Measurements from ENCODE around the gene MYO1D.
"Not testable (repeated sequence)": the region's sequence is repeated elsewhere in the genome, so short reads cannot be mapped to it uniquely, and the experiment has no call there.

The MYO1D gene

GRCh38 chr17:32563583-32563982 is 313.3 kb downstream of the MYO1D start:
- DNase-seq: no peak

- no peak for DNase-seq
Observed at GRCh38 chr17:32558997-32559650, 317.8 kb downstream of the MYO1D start.

GRCh38 chr17:32558326-32558955 is 318.5 kb downstream of the MYO1D start:
- DNase-seq: no peak

GRCh38 chr17:32555611-32556310 is 321.2 kb downstream of the MYO1D start:
- DNase-seq: no peak

- no peak for DNase-seq
Observed at GRCh38 chr17:32553168-32553567, 323.8 kb downstream of the MYO1D start.

GRCh38 chr17:32552280-32552679 is 324.6 kb downstream of the MYO1D start:
- DNase-seq: no peak

GRCh38 chr17:32551186-32551955 is 325.6 kb downstream of the MYO1D start:
- no peak for DNase-seq

GRCh38 chr17:32549559-32549958 is 327.4 kb downstream of the MYO1D start:
- no peak for DNase-seq

- DNase-seq: no peak
Observed at GRCh38 chr17:32546031-32546444, 330.9 kb downstream of the MYO1D start.

- DNase-seq: no peak
Observed at GRCh38 chr17:32542186-32542585, 334.7 kb downstream of the MYO1D start.

GRCh38 chr17:32541640-32542039 is 335.3 kb downstream of the MYO1D start:
- no peak for DNase-seq

GRCh38 chr17:32536736-32537643 is 339.9 kb downstream of the MYO1D start:
- DNase-seq: no peak

- no peak for DNase-seq
Observed at GRCh38 chr17:32533296-32533695, 343.6 kb downstream of the MYO1D start.

GRCh38 chr17:32529604-32530003 is 347.3 kb downstream of the MYO1D start:
- DNase-seq: no peak

- no peak for DNase-seq
Observed at GRCh38 chr17:32528825-32529224, 348.1 kb downstream of the MYO1D start.

GRCh38 chr17:32527146-32527545 is 349.8 kb downstream of the MYO1D start:
- DNase-seq: no peak

- DNase-seq: no peak
Observed at GRCh38 chr17:32525122-32525521, 351.8 kb downstream of the MYO1D start.

GRCh38 chr17:32524553-32524880 is 352.4 kb downstream of the MYO1D start:
- not testable (repeated sequence) for DNase-seq

- no peak for DNase-seq
Observed at GRCh38 chr17:32523827-32524552, 352.9 kb downstream of the MYO1D start.

GRCh38 chr17:32523017-32523680 is 353.8 kb downstream of the MYO1D start:
- DNase-seq: no peak

- DNase-seq: no peak
Observed at GRCh38 chr17:32520737-32521404, 356.1 kb downstream of the MYO1D start.
